EH (cell line): ENCODE measurements around the gene PDE7B.
"Not testable (repeated sequence)": the region's sequence is repeated elsewhere in the genome, so short reads cannot be mapped to it uniquely, and the experiment has no call there.

ENCODE experiments used
- DNase-seq: peaks from one replicate; pipeline ENCODE4 v3.0.0-alpha.2; 2015; ENCODE audit warnings: low read depth

Gene PDE7B

GRCh38 chr6:136189104-136189503 lies 337.6 kb downstream of the PDE7B start:
- no peak for DNase-seq

GRCh38 chr6:136191606-136192312 lies 340.3 kb downstream of the PDE7B start:
- no peak for DNase-seq

- no peak for DNase-seq
Measured at GRCh38 chr6:136192902-136193301, 341.4 kb downstream of the PDE7B start.

GRCh38 chr6:136201732-136202131 lies 350.2 kb downstream of the PDE7B start:
- peak; percentile 40 for DNase-seq

- no peak for DNase-seq
Measured at GRCh38 chr6:136208783-136209182, 357.3 kb downstream of the PDE7B start.

GRCh38 chr6:136209496-136209895 lies 358.0 kb downstream of the PDE7B start:
- no peak for DNase-seq

- no peak for DNase-seq
Measured at GRCh38 chr6:136210398-136211165, 359.1 kb downstream of the PDE7B start.

- DNase-seq = no peak
Measured at GRCh38 chr6:136212608-136213007, 361.1 kb downstream of the PDE7B start.

GRCh38 chr6:136213012-136213539 lies 361.6 kb downstream of the PDE7B start:
- DNase-seq = no peak

GRCh38 chr6:136213853-136214252 lies 362.4 kb downstream of the PDE7B start:
- no peak for DNase-seq

GRCh38 chr6:136216503-136217401 lies 365.3 kb downstream of the PDE7B start:
- no peak for DNase-seq

- not testable (repeated sequence) for DNase-seq
Measured at GRCh38 chr6:136224974-136225373, 373.5 kb downstream of the PDE7B start.

- DNase-seq = peak; percentile 12
Measured at GRCh38 chr6:136225496-136225895, 374.0 kb downstream of the PDE7B start.

- peak; percentile 66 for DNase-seq
Measured at GRCh38 chr6:136226027-136226673, 374.6 kb downstream of the PDE7B start.

GRCh38 chr6:136226674-136227377 lies 375.3 kb downstream of the PDE7B start:
- DNase-seq = peak; percentile 23

- no peak for DNase-seq
Measured at GRCh38 chr6:136228814-136229213, 377.3 kb downstream of the PDE7B start.

GRCh38 chr6:136230219-136230853 lies 378.8 kb downstream of the PDE7B start:
- no peak for DNase-seq

GRCh38 chr6:136232701-136233100 lies 381.2 kb downstream of the PDE7B start:
- no peak for DNase-seq

GRCh38 chr6:136235233-136235564 lies 383.7 kb downstream of the PDE7B start:
- peak; percentile 38 for DNase-seq

GRCh38 chr6:136236466-136237293 lies 385.2 kb downstream of the PDE7B start:
- DNase-seq = no peak
